Trophoblast cell (in vitro differentiated cells and primary cell): ENCODE measurements around the gene CACNA2D3.

Experiments used
- DNase-seq, 2 donors: peaks; one replicate each; pipeline ENCODE4 v3.0.0-alpha.2; 2016
- H2AFZ ChIP-seq: 2 replicates; pipeline ENCODE4 v1.6.1; 2013; ENCODE audit warnings: low read length, moderate library complexity, mild to moderate bottlenecking; ENCODE audit not compliant: insufficient read depth, poor library complexity
- H2AK5ac ChIP-seq: 2 replicates; pipeline ENCODE4 v1.6.1; 2013; ENCODE audit warnings: mild to moderate bottlenecking, low read length
- H2BK120ac ChIP-seq: 2 replicates; pipeline ENCODE4 v1.6.1; 2013; ENCODE audit warnings: low read length, mild to moderate bottlenecking, moderate library complexity; ENCODE audit not compliant: insufficient read depth, poor library complexity
- H2BK12ac ChIP-seq: 2 replicates; pipeline ENCODE4 v1.6.1; 2013; ENCODE audit warnings: mild to moderate bottlenecking, low read length, moderate library complexity
- H2BK5ac ChIP-seq: 2 replicates; pipeline ENCODE4 v1.6.1; 2013; ENCODE audit warnings: low read length, low read depth, moderate library complexity, mild to moderate bottlenecking; ENCODE audit not compliant: poor library complexity
- H3K14ac ChIP-seq: 2 replicates; pipeline ENCODE4 v1.6.1; 2013; ENCODE audit warnings: mild to moderate bottlenecking, low read length
- H3K18ac ChIP-seq: 2 replicates; pipeline ENCODE4 v1.6.1; 2013; ENCODE audit warnings: mild to moderate bottlenecking, low read length
- H3K23ac ChIP-seq: 2 replicates; pipeline ENCODE4 v1.6.1; 2013; ENCODE audit warnings: low read length
- H3K27ac ChIP-seq: 2 replicates; pipeline ENCODE4 v1.5.1; 2013; ENCODE audit warnings: low read depth, mild to moderate bottlenecking, inconsistent platforms, low read length, moderate library complexity
- H3K27me3 ChIP-seq: 2 replicates; pipeline ENCODE4 v1.6.1; 2013; ENCODE audit warnings: inconsistent platforms, mild to moderate bottlenecking, low read length, moderate library complexity; ENCODE audit not compliant: insufficient read depth
- H3K36me3 ChIP-seq, 2 experiments: 1 replicate in 1 of 2; 2 replicates in 1 of 2; pipeline ENCODE4 v1.6.1; 2013; ENCODE audit warnings: low read length in 2 of 2, mild to moderate bottlenecking in 2 of 2, moderate library complexity in 1 of 2; ENCODE audit not compliant: insufficient read depth in 2 of 2, control insufficient read depth in 1 of 2
- H3K4ac ChIP-seq: 2 replicates; pipeline ENCODE4 v1.6.1; 2013; ENCODE audit warnings: low read depth, mild to moderate bottlenecking, low read length, moderate library complexity
- H3K4me1 ChIP-seq, 2 experiments: 1 replicate in 1 of 2; 2 replicates in 1 of 2; pipeline ENCODE4 v1.6.1; 2013; ENCODE audit warnings: low read length in 2 of 2, mild to moderate bottlenecking in 2 of 2, moderate library complexity in 1 of 2; ENCODE audit not compliant: insufficient read depth in 2 of 2, control insufficient read depth in 1 of 2
- H3K4me2 ChIP-seq: 2 replicates; pipeline ENCODE4 v1.6.1; 2013; ENCODE audit warnings: inconsistent platforms, mild to moderate bottlenecking, low read length, moderate library complexity
- H3K4me3 ChIP-seq: 2 replicates; pipeline ENCODE4 v1.5.1; 2013; ENCODE audit warnings: mild to moderate bottlenecking, low read depth, low read length, inconsistent platforms
- H3K79me1 ChIP-seq: one replicate; pipeline ENCODE4 v1.6.1; 2013; ENCODE audit warnings: low read length
- H3K79me2 ChIP-seq: 2 replicates; pipeline ENCODE4 v1.6.1; 2013; ENCODE audit warnings: low read length, mild to moderate bottlenecking; ENCODE audit not compliant: control insufficient read depth, insufficient read depth, poor library complexity
- H3K9ac ChIP-seq: 2 replicates; pipeline ENCODE4 v1.6.1; 2013; ENCODE audit warnings: mild to moderate bottlenecking, low read length
- H3K9me3 ChIP-seq: 2 replicates; pipeline ENCODE4 v1.6.1; 2013; ENCODE audit warnings: low read depth, mild to moderate bottlenecking, control low read depth, inconsistent platforms, low read length; ENCODE audit not compliant: insufficient read depth
- H4K12ac ChIP-seq: 2 replicates; pipeline ENCODE4 v1.6.1; 2013; ENCODE audit warnings: low read depth, mild to moderate bottlenecking, low read length, moderate library complexity
- H4K8ac ChIP-seq: 2 replicates; pipeline ENCODE4 v1.6.1; 2013; ENCODE audit warnings: low read depth, mild to moderate bottlenecking, low read length, moderate library complexity
- H4K91ac ChIP-seq: one replicate; pipeline ENCODE4 v1.6.1; 2013; ENCODE audit warnings: low read depth, mild to moderate bottlenecking, low read length, moderate library complexity
- WGBS: extraction: QIAGEN DNeasy Blood & Tissue Kit; methylation state at CpG from one replicate; pipeline ENCODE4 v1.1.7; 2013; ENCODE audit warnings: missing lambda C conversion rate; ENCODE audit not compliant: insufficient read length, insufficient coverage; ENCODE audit errors: extremely low coverage; 5-methylcytosine and 5-hydroxymethylcytosine counted together

Gene CACNA2D3

DNA sequence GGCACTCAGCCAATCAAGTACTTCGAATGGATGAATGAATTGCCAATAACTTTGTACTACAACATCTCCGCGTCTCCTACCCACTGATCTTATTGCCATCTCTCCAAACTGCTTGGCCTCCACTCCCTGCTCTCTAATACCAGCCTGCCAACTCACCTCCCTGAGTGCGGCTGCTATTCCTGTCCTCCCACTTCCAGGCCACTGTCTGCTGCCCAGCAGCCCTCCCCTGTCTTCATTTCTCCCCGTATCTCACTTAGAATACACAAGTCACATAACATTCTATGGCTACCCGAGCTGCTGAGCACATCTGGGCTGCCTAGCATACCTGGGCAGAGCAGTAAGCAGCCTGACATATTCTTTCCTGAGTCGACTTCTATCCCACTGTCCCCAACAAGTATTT is 955.4 kb downstream of the CACNA2D3 start:
- H3K27me3 ChIP-seq = no peaks in the 10 kb centered on the region
- H2BK5ac ChIP-seq = no peak overlapping the region
- H3K9ac ChIP-seq = no peak overlapping the region
- no CpG with 5 or more reads among the region's 7 CpGs for WGBS
- no peak overlapping the region for H4K91ac ChIP-seq
- H2BK12ac ChIP-seq = no peak overlapping the region
- H3K14ac ChIP-seq = no peak overlapping the region
- H3K79me1 ChIP-seq = no peaks in the 10 kb centered on the region
- H3K9me3 ChIP-seq = no peaks in the 10 kb centered on the region
- no peaks in the 10 kb centered on the region for H3K79me2 ChIP-seq
- peaks cover 0 to 4% of the 10 kb centered on the region in 2 experiments for H3K4me1 ChIP-seq
- DNase-seq = peak; percentile 78 to 84
- no peak overlapping the region for H2AK5ac ChIP-seq
- H2BK120ac ChIP-seq = no peak overlapping the region
- H3K4me3 ChIP-seq = no peak overlapping the region
- no peak overlapping the region for H4K8ac ChIP-seq
- no peaks in the 10 kb centered on the region for H3K36me3 ChIP-seq
- no peak overlapping the region for H3K4ac ChIP-seq
- H4K12ac ChIP-seq = no peak overlapping the region
- no peak overlapping the region for H3K23ac ChIP-seq
- no peak overlapping the region for H2AFZ ChIP-seq
- no peak overlapping the region for H3K27ac ChIP-seq
- no peak overlapping the region for H3K4me2 ChIP-seq
- H3K18ac ChIP-seq = no peak overlapping the region

DNA sequence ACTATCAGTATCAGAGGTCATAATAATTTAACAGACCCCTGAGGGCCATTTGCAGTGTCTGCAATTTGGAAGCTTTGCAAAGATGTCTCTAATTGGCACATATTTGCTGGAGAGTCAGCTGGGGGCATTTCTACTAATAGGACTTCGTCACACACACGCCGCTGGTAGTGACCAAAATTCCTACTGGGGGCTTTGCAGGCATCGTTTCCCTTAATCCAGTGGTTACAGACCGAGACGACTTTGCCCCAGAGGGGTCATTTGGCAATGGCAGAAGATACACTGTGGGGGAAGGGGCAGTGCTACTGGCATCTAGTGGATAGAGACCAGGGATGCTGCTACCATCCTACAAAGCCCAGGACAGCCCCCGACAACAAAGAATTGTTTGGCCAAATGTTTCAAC is 956.5 kb downstream of the CACNA2D3 start:
- Histone ChIP-seq H3K79me2 (no peaks in the 10 kb centered on the region), H3K23ac (no peak overlapping the region), H2BK120ac (no peak overlapping the region), H3K4me1 (peaks cover 0 to 4% of the 10 kb centered on the region in 2 experiments), H2AFZ (no peak overlapping the region), H3K36me3 (no peaks in the 10 kb centered on the region), H3K27me3 (no peaks in the 10 kb centered on the region), H4K12ac (no peak overlapping the region), H3K9me3 (no peaks in the 10 kb centered on the region), H3K79me1 (no peaks in the 10 kb centered on the region), H4K91ac (no peak overlapping the region), H3K14ac (no peak overlapping the region), H3K4me3 (no peak overlapping the region), H3K4ac (no peak overlapping the region), H2BK5ac (no peak overlapping the region), H2AK5ac (no peak overlapping the region), H3K9ac (no peak overlapping the region), H3K4me2 (no peak overlapping the region), H3K27ac (no peak overlapping the region), H4K8ac (no peak overlapping the region), H3K18ac (no peak overlapping the region), H2BK12ac (peak overlapping the region; percentile 38)
- no peak for DNase-seq
- no CpG with 5 or more reads among the region's 7 CpGs for WGBS

GRCh38 chr3:55085231-55085630 is 962.9 kb downstream of the CACNA2D3 start:
- H4K8ac ChIP-seq = no peak overlapping the region
- H2BK120ac ChIP-seq = no peak overlapping the region
- no peak overlapping the region for H3K4ac ChIP-seq
- H4K91ac ChIP-seq = no peak overlapping the region
- H3K79me1 ChIP-seq = no peaks in the 10 kb centered on the region
- H3K4me1 ChIP-seq = peaks cover 0 to 2% of the 10 kb centered on the region in 2 experiments
- no CpG with 5 or more reads among the region's 5 CpGs for WGBS
- no peaks in the 10 kb centered on the region for H3K79me2 ChIP-seq
- H3K23ac ChIP-seq = no peak overlapping the region
- no peaks in the 10 kb centered on the region for H3K36me3 ChIP-seq
- H3K9me3 ChIP-seq = no peaks in the 10 kb centered on the region
- H3K4me3 ChIP-seq = no peak overlapping the region
- DNase-seq = no peak
- no peak overlapping the region for H2AFZ ChIP-seq
- H3K18ac ChIP-seq = no peak overlapping the region
- no peak overlapping the region for H3K9ac ChIP-seq
- no peak overlapping the region for H3K14ac ChIP-seq
- H2BK5ac ChIP-seq = no peak overlapping the region
- H2AK5ac ChIP-seq = no peak overlapping the region
- H4K12ac ChIP-seq = no peak overlapping the region
- no peak overlapping the region for H3K27ac ChIP-seq
- no peaks in the 10 kb centered on the region for H3K27me3 ChIP-seq
- H3K4me2 ChIP-seq = no peak overlapping the region
- H2BK12ac ChIP-seq = peak overlapping the region; percentile 43

GRCh38 chr3:55089211-55089610 is 966.9 kb downstream of the CACNA2D3 start:
- H3K27me3 ChIP-seq = no peaks in the 10 kb centered on the region
- H3K27ac ChIP-seq = no peak overlapping the region
- no peak overlapping the region for H3K4ac ChIP-seq
- no CpG with 5 or more reads among the region's 5 CpGs for WGBS
- no peaks in the 10 kb centered on the region for H3K79me2 ChIP-seq
- H3K23ac ChIP-seq = no peak overlapping the region
- H3K4me1 ChIP-seq = peaks cover 3 to 8% of the 10 kb centered on the region in 2 experiments
- peak overlapping the region; percentile 68 for H2BK12ac ChIP-seq
- no peak overlapping the region for H2BK5ac ChIP-seq
- no peak overlapping the region for H2AFZ ChIP-seq
- H3K4me2 ChIP-seq = no peak overlapping the region
- no peak overlapping the region for H3K14ac ChIP-seq
- H3K18ac ChIP-seq = no peak overlapping the region
- no peaks in the 10 kb centered on the region for H3K79me1 ChIP-seq
- no peak overlapping the region for H3K9ac ChIP-seq
- H4K91ac ChIP-seq = no peak overlapping the region
- no peaks in the 10 kb centered on the region for H3K9me3 ChIP-seq
- no peak overlapping the region for H4K12ac ChIP-seq
- no peak overlapping the region for H4K8ac ChIP-seq
- H2BK120ac ChIP-seq = no peak overlapping the region
- no peak for DNase-seq
- H3K4me3 ChIP-seq = no peak overlapping the region
- H3K36me3 ChIP-seq = no peaks in the 10 kb centered on the region
- no peak overlapping the region for H2AK5ac ChIP-seq
